ENCODE measurements around the gene CSTF1. TPM values are rescaled to one million over a fixed set of nuclear protein-coding genes. Genes with fewer than 3 reads are reported as not detected.

Gene CSTF1
- total RNA-seq, 4 donors from 2014 or later: 28.6 to 38.3 (median 31.2) TPM

GRCh38 chr20:56380375-56380774 lies 12.1 kb upstream of the CSTF1 start:
- DNase-seq (ENCODE audit: low spot score in 2 of 2): no peak
- 57% methylated on average over 1 of the region's 1 CpG for WGBS
- H3K36me3 ChIP-seq: no peaks in the 10 kb centered on the region
- no peaks in the 10 kb centered on the region for H3K27me3 ChIP-seq
- no peaks in the 10 kb centered on the region for H3K4me1 ChIP-seq
- H3K9me3 ChIP-seq: no peaks in the 10 kb centered on the region
- H3K4me3 ChIP-seq: no peak overlapping the region
- TF ChIP-seq POLR2AphosphoS5 (IDR thresholded peaks at IDR 0.05) (no peak), EP300 (IDR thresholded peaks at IDR 0.05) (no peak), POLR2A (IDR thresholded peaks at IDR 0.05) (no peak), CTCF (IDR thresholded peaks at IDR 0.05) (no peak)
- no peak overlapping the region for H3K27ac ChIP-seq

GRCh38 chr20:56381501-56381900 lies 10.9 kb upstream of the CSTF1 start:
- H3K9me3 ChIP-seq: no peaks in the 10 kb centered on the region
- DNase-seq (ENCODE audit: low spot score in 2 of 2): no peak
- H3K27ac ChIP-seq: no peak overlapping the region
- H3K27me3 ChIP-seq: no peaks in the 10 kb centered on the region
- no peaks in the 10 kb centered on the region for H3K4me1 ChIP-seq
- no peak overlapping the region for H3K4me3 ChIP-seq
- 95% methylated on average over 1 of the region's 1 CpG for WGBS
- H3K36me3 ChIP-seq: no peaks in the 10 kb centered on the region
- no peak for TF ChIP-seq EP300 (IDR thresholded peaks at IDR 0.05)
- no peak for TF ChIP-seq POLR2A (IDR thresholded peaks at IDR 0.05)

GRCh38 chr20:56382696-56383095 lies 9.7 kb upstream of the CSTF1 start:
- no peak overlapping the region for H3K4me3 ChIP-seq
- H3K27ac ChIP-seq: no peak overlapping the region
- H3K4me1 ChIP-seq: no peaks in the 10 kb centered on the region
- TF ChIP-seq CTCF (IDR thresholded peaks at IDR 0.05): no peak
- no peak for TF ChIP-seq POLR2AphosphoS5 (IDR thresholded peaks at IDR 0.05)
- TF ChIP-seq EP300 (IDR thresholded peaks at IDR 0.05): no peak
- TF ChIP-seq POLR2A (IDR thresholded peaks at IDR 0.05): no peak
- H3K9me3 ChIP-seq: no peaks in the 10 kb centered on the region
- 75% methylated on average over 4 of the region's 4 CpGs for WGBS
- no peak for DNase-seq (ENCODE audit: low spot score in 2 of 2)
- no peaks in the 10 kb centered on the region for H3K27me3 ChIP-seq
- no peaks in the 10 kb centered on the region for H3K36me3 ChIP-seq

- H3K9me3 ChIP-seq: no peaks in the 10 kb centered on the region
- no peak overlapping the region for H3K4me3 ChIP-seq
- no peak for DNase-seq (ENCODE audit: low spot score in 2 of 2)
- WGBS: 94% methylated on average over 8 of the region's 8 CpGs
- TF ChIP-seq EP300 (IDR thresholded peaks at IDR 0.05) (no peak), POLR2A (IDR thresholded peaks at IDR 0.05) (no peak), POLR2AphosphoS5 (IDR thresholded peaks at IDR 0.05) (no peak), CTCF (IDR thresholded peaks at IDR 0.05) (no peak)
- H3K4me1 ChIP-seq: no peaks in the 10 kb centered on the region
- H3K27me3 ChIP-seq: no peaks in the 10 kb centered on the region
- H3K36me3 ChIP-seq: no peaks in the 10 kb centered on the region
- no peak overlapping the region for H3K27ac ChIP-seq
Measured at GRCh38 chr20:56383334-56383733, 9.1 kb upstream of the CSTF1 start.

- H3K9me3 ChIP-seq: no peaks in the 10 kb centered on the region
- H3K4me1 ChIP-seq: no peaks in the 10 kb centered on the region
- WGBS: 91% methylated on average over 4 of the region's 4 CpGs
- no peaks in the 10 kb centered on the region for H3K27me3 ChIP-seq
- no peak overlapping the region for H3K27ac ChIP-seq
- no peak for DNase-seq (ENCODE audit: low spot score in 2 of 2)
- H3K36me3 ChIP-seq: no peaks in the 10 kb centered on the region
- no peak overlapping the region for H3K4me3 ChIP-seq
- no peak for TF ChIP-seq POLR2AphosphoS5 (IDR thresholded peaks at IDR 0.05)
Measured at GRCh38 chr20:56385130-56385529, 7.3 kb upstream of the CSTF1 start.

GRCh38 chr20:56386219-56386618 lies 6.2 kb upstream of the CSTF1 start:
- no peak overlapping the region for H3K27ac ChIP-seq

GRCh38 chr20:56388882-56389281 lies 3.6 kb upstream of the CSTF1 start:
- 76% methylated on average over 4 of the region's 4 CpGs for WGBS
- H3K4me1 ChIP-seq: peaks cover 17% of the 10 kb centered on the region
- H3K4me3 ChIP-seq: no peak overlapping the region
- no peaks in the 10 kb centered on the region for H3K27me3 ChIP-seq
- no peak for DNase-seq (ENCODE audit: low spot score in 2 of 2)
- no peaks in the 10 kb centered on the region for H3K9me3 ChIP-seq
- H3K27ac ChIP-seq: no peak overlapping the region
- TF ChIP-seq POLR2A (IDR thresholded peaks at IDR 0.05) (no peak), POLR2AphosphoS5 (IDR thresholded peaks at IDR 0.05) (no peak), CTCF (IDR thresholded peaks at IDR 0.05) (no peak), EP300 (IDR thresholded peaks at IDR 0.05) (no peak)
- H3K36me3 ChIP-seq: no peaks in the 10 kb centered on the region

More at GRCh38 chr20:56386219-56386618, 6.2 kb upstream of the CSTF1 start:
- DNase-seq (ENCODE audit: low spot score in 2 of 2): no peak
- H3K27me3 ChIP-seq: no peaks in the 10 kb centered on the region
- 99% methylated on average over 6 of the region's 6 CpGs for WGBS
- no peak for TF ChIP-seq EP300 (IDR thresholded peaks at IDR 0.05)
- no peaks in the 10 kb centered on the region for H3K36me3 ChIP-seq
- H3K9me3 ChIP-seq: no peaks in the 10 kb centered on the region
- no peak overlapping the region for H3K4me3 ChIP-seq
- peaks cover 3% of the 10 kb centered on the region for H3K4me1 ChIP-seq

Measured in suprapubic skin (tissue), 4 donors.